Stimulated activated memory B cell treated with anti-CD40 and anti-IgM and Interleukin-4, amounts not matched to agents 10 μg/mL and 1 μg/mL and 100 μg/mL, for 72 hours (primary cell): ENCODE data around the gene TUBB4B.

Experiments used
- ATAC-seq: fragments of 150-1000 bp; cut with Tn5 transposase; 2 replicates; pipeline ENCODE4 v1.10.0; 2021
- H3K27ac Mint-ChIP-seq: one replicate; pipeline ENCODE4 v1.8.0; 2022; ENCODE audit warnings: mild to moderate bottlenecking, mixed read lengths
- H3K27me3 Mint-ChIP-seq: one replicate; pipeline ENCODE4 v1.8.0; 2022; ENCODE audit warnings: mixed read lengths
- H3K36me3 Mint-ChIP-seq: one replicate; pipeline ENCODE4 v1.8.0; 2022; ENCODE audit warnings: mixed read lengths
- H3K4me1 Mint-ChIP-seq: one replicate; pipeline ENCODE4 v1.8.0; 2022; ENCODE audit warnings: mixed read lengths
- H3K4me3 Mint-ChIP-seq: one replicate; pipeline ENCODE4 v1.8.0; 2022; ENCODE audit warnings: mild to moderate bottlenecking, moderate library complexity, mixed read lengths
- H3K9me3 Mint-ChIP-seq: one replicate; pipeline ENCODE4 v1.8.0; 2022; ENCODE audit warnings: mixed read lengths

TUBB4B gene

DNA sequence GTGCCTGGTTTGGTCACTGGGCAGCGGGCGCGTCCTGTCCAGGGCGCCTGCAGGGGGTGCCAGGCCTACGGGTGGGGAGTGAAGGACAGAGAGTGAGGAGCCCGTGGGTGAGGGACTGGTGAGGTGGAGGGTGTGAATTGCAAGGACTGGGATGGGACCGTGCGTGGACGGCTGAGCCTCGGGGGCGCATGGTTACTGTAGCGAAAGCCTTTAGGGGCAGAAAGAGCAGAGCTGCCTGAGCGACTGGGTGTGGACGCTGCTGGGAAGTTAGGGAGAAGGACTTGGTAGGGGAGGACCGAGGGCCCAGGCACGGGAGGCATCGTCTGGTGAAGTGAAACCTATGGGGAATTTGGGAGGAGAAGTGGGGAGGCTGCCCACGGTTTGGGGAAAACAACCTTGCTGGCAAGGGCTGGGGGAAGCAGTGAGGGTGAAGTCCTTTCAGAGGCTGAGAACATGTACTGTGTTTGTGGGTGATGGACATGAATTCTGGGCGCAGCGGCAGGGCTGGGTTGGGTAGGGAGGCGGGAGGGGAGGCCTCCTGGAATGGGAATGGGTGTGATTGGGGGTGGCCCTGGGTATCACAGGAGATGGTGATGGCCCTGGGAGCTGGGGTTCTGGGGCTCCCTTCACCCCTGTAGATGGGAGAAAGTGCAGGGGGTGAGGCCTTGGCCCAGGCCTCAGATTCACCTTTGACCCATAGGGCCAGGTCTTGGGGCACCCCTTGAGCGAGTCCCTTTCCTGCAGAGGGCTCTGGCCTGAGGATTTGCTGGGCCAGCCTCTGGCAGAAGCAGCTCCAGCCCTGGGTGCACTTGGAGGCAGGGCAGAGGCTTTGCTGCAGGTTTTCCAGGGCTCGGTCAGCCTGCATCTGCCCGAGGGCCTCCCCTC lies 34.7 kb downstream of the TUBB4B start:
- peaks cover 45% of the 10 kb centered on the region for H3K4me1 Mint-ChIP-seq
- peak overlapping the region; percentile 96 for H3K27ac Mint-ChIP-seq
- H3K27me3 Mint-ChIP-seq, result no peaks in the 10 kb centered on the region
- peaks cover 10% of the 10 kb centered on the region for H3K36me3 Mint-ChIP-seq
- H3K4me3 Mint-ChIP-seq, result peak overlapping the region; percentile 55
- no peaks in the 10 kb centered on the region for H3K9me3 Mint-ChIP-seq
- no peak for ATAC-seq

DNA sequence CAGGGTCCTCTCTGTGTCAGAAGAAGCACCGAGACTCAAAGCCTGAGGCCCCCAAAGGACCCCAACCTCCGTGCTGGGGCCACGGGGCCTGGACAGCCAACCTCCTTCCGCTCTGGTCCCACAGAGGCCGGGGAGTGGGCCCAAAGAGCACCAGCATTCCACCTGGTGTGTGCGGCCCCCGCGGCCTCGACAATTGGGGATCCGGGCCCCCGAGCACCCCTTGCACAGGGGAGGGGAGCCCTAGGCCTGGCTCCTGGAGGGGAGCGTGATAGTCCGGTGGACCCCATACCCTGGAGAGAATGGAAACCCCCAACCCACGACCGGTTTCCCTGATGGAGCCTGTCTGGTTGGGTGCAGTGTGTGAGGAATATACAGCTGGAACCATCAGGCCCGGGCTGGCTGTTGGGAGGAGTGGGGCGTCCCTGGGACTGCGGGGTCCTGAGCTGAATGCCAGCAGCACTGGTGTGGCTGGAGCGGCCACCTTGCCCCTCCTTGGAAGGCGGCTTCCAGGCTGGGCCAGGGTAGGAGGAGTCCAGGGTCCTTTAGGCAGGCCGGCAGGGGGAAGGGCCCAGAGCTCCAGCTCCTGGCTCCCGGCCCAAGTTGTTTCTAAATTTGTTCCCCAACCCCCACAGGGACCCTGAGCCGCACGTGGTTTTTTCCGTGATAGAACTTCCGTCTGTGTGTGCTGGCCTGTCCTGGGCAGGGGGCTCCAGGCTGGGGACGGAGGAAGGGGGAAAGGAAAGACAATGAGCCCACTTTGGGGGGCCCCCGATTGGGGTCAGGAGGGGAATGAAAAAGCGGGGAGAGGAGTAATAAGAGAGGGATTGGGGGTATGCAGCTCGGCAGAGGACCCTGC lies 35.6 kb downstream of the TUBB4B start:
- Mint-ChIP-seq H3K4me1 (peaks cover 38% of the 10 kb centered on the region), H3K36me3 (peaks cover 10% of the 10 kb centered on the region), H3K4me3 (peak overlapping the region; percentile 94), H3K9me3 (no peaks in the 10 kb centered on the region), H3K27ac (peak overlapping the region; percentile 96), H3K27me3 (no peaks in the 10 kb centered on the region)
- ATAC-seq, result peak; percentile 1

DNA sequence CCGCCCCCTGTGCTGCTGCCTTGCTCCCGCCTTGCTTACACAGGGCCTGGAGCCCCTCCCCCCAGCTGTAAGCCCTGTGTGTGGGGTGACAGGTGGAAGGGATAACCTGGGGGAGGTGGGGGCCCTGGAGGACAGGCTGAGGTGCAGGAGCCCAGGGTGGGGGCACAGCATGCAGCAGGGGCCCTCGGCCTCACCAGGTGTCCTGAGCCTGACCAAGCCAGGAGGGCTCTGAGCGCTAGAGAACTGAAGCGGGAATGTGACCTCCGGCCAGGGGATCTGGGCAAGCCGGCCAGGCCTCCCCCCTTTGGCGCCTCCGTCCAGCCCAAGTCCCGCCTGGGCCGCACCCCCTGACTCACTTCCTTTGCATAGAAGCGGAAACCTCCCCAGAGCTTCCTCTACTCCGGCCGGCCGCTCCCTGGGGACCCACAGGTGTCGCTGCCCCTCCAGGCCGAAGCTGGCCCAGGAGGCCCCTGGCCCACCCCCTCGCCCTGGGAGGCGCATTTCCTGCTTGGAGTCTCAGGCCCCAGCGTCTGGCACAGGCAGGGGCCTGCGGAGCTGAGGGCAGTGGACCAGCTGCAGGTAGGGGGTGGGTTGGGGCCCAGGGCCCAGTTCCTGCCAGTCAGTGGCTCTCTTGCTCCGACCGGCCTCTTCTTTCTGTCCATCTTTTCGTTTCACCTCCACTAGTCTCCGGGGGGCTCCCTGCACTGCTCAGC lies 36.4 kb downstream of the TUBB4B start, which contains the start of gene TOR4A:
TSS of gene TOR4A (plus strand) at position 398 of the 713 bp plus-strand sequence. CDS start 964 bp downstream, outside the sequence.
- H3K9me3 Mint-ChIP-seq, result no peaks in the 10 kb centered on the region
- H3K27me3 Mint-ChIP-seq, result no peaks in the 10 kb centered on the region
- ATAC-seq, result peak; percentile 73
- peaks cover 45% of the 10 kb centered on the region for H3K4me1 Mint-ChIP-seq
- peak within 1 kb of the TSS; percentile 96 for H3K27ac Mint-ChIP-seq
- peak within 1 kb of the TSS; percentile 94 for H3K4me3 Mint-ChIP-seq
- peaks cover 10% of the 10 kb centered on the region for H3K36me3 Mint-ChIP-seq

DNA sequence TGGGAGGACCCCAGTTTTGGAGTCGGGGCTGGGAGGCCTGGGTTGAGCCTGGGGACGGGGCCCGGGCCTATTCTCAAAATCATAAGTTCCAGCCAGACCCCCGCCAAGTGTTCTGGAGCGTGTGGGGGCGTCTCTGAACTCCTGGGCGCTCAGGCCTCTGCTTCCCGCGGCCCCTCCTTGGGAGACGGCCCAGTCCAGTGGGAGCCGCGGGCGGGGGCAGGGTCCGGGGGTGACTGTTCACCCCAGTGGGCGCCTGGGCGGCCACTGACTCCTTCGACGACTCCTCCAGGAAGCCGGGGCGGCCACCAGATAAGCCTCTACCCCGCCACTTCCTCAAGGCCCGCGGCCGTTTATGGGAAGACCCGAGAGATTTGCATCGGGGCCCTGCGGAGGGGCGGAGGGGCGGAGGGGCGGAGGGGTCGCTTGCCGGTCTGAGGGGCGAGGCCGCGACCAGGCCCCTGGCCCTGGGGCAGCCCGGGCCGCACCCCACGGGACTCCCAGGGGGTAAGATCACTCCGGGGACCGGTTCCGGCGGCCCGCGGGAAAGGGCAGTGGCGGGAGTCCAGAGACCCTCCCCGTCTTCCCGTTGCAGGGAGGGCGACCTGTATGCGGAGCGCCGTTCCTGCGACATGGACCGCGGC lies 37.1 kb downstream of the TUBB4B start:
- ATAC-seq, result peak; percentile 35
- peak overlapping the region; percentile 94 for H3K4me3 Mint-ChIP-seq

DNA sequence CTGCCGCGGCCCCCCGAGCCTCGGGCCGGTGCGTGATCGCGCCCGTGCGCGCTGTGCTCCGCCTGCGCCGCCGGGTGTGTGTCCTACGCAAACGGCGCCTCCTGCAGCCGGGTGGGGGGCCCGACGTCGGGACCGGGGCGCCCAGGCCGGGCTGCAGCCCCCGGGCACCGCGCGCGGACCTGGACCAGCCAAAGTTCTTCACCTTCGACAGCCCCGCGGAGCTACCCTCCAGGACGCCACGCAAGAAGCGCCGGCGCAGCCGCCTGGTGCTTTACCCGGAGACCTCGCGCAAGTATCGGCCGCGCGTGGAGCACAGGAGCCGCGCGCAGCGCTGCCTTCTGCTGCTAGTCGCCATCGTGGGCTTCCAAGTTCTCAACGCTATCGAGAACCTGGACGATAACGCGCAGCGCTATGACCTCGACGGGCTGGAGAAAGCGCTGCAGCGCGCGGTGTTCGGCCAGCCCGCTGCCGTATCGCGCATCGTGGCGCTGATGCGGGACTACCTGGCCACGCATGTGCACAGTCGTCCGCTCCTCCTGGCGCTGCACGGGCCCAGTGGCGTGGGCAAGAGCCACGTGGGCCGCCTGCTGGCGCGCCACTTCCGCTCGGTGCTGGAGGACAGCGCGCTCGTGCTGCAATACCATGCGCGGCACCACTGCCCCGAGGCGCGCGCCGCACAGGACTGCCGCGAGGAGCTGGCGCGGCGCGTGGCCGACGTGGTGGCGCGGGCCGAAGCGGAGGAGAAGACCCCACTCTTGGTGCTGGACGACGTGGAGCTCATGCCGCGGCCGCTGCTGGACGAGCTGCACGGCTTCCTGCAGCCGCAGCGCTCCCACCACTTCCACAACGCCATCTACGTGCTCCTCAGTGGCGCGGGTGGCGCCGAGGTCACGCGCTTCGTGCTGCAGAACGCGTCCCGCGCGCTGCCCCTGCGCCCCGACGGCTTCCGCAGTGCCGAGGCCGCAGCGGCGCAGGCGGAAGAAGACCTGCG lies 37.9 kb downstream of the TUBB4B start:
- H3K27ac Mint-ChIP-seq, result no peak overlapping the region
- ATAC-seq, result no peak
- H3K36me3 Mint-ChIP-seq, result no peaks in the 10 kb centered on the region
- no peaks in the 10 kb centered on the region for H3K27me3 Mint-ChIP-seq
- no peaks in the 10 kb centered on the region for H3K9me3 Mint-ChIP-seq
- peaks cover 49% of the 10 kb centered on the region for H3K4me1 Mint-ChIP-seq
- no peak overlapping the region for H3K4me3 Mint-ChIP-seq

More for the DNA sequence above, 37.1 kb downstream of the TUBB4B start:
- no peaks in the 10 kb centered on the region for H3K9me3 Mint-ChIP-seq
- H3K27me3 Mint-ChIP-seq, result no peaks in the 10 kb centered on the region
- peak overlapping the region; percentile 96 for H3K27ac Mint-ChIP-seq
- H3K4me1 Mint-ChIP-seq, result peaks cover 49% of the 10 kb centered on the region
- peaks cover 7% of the 10 kb centered on the region for H3K36me3 Mint-ChIP-seq

DNA sequence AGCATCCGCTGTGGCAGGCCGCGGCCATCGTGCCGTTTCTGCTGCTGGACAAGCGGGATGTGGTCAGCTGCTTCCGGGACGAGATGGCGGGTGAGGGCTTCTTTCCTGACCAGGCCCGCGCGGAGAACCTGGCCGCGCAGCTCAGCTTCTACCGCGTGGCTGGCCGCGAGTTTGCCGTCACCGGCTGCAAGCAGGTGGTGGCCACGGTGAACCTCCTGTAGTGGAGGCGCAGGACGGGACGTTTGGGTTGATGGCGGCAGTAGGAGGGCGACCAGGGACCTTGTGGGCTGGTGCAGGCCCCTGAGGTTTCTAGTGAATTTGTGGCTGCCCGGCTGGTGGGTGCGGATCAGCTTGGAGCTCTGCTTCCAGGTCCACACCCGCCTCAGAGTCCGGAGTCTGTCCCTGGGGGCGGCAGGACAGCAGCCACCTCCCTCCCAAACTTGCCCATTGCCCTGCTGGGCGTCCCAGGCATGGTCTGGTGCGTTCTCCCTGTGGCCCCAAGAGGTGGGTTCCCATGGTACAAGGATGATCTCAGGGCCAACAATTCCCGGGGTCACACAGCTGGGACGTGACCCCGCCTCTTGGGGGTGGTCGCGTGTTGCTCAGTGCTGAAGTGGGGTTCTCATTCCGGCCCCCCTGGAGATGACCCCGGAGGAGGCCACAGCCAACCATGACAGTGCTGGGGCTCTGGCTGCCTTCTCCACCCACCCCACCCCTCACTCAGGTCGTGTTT lies 38.8 kb downstream of the TUBB4B start:
- Mint-ChIP-seq H3K4me1 (peaks cover 40% of the 10 kb centered on the region), H3K4me3 (no peak overlapping the region), H3K36me3 (no peaks in the 10 kb centered on the region), H3K9me3 (no peaks in the 10 kb centered on the region), H3K27ac (no peak overlapping the region), H3K27me3 (no peaks in the 10 kb centered on the region)
- ATAC-seq, result no peak

DNA sequence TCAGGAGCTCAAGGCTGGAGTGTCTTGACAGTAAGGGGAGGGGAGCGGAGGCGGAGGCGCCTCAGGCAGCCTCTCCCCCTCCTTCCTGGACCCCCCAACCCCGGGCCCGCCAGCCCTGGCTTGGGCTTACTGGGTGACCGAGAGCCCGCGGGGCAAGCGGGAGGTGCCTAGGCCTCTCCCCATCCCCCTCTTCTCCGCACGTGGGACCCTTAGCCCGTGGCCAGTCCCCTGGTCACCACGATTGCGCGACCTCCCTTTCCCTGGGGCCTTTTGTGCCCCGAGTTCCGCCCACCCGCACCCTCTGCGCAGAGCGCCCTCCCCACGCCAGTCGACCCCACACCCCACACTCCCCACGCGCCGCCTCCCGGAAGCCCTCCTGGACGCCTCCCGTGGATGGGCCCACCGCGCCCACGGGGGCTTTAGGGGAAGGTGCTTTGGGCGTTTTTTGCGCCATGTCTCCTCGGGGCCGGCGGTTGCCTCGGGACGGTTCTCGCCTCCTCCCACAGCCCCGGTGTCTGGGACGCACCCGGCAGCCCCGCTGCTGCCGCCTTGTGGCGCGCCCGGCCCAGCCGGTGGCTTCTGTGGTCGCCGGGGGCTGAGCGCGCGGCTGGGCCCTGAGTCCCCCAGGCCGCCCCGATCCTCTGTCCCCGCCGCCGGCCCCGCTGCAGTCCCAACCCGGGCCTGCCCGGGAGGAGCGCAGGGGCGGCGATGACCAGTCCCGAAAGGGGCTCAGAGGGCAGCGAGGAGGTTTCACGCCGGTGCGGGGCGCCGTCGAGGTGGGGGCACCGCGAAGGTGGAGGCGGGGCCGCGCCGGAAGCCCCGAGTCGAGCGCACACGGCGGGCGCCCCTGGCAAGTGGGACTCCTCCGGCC lies 39.6 kb downstream of the TUBB4B start:
- ATAC-seq, result peak; percentile 25
- H3K4me3 Mint-ChIP-seq, result no peak overlapping the region

DNA sequence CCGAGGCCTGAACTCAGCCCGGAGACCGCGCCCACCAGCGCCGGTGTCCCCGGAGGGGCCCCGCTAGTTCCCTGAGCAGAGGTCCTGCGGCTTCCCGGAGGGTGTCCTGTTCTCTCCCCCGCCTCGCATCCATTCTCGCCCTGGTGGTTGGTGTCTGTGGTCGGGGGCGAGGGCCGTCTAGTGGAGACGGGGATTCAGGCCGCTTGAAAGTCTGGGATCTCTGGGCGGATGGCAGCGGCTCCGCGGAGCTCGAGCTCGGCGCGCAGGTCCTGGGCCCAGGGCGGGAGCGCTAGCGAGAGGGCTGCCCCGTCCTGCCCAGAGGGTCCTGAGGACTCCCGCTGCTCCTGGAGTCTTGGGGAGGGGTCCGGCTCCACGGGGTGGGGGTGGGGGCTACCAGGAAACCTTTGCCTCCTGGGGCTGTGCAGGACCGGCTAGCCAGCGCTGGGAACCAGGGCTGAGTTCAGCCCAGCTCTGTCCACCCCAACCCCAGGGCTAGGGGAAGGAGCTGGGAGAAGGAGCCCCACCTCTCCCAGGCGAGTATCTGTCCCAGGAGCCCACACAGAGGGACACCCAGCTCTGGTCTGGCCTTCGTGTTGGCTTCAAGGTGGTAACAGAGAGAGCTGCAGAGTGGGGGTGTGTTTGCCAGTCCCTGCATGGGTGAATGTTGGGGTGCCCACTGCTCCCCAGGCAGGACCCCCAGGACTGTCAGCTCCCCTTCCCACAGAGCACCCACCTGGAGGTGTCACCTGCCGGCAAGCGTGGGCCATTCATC lies 40.4 kb downstream of the TUBB4B start:
- Mint-ChIP-seq H3K36me3 (no peaks in the 10 kb centered on the region), H3K4me1 (peaks cover 33% of the 10 kb centered on the region)

More for the DNA sequence above, 39.6 kb downstream of the TUBB4B start:
- H3K9me3 Mint-ChIP-seq, result no peaks in the 10 kb centered on the region
- H3K27ac Mint-ChIP-seq, result no peak overlapping the region
- H3K36me3 Mint-ChIP-seq, result no peaks in the 10 kb centered on the region
- H3K4me1 Mint-ChIP-seq, result peaks cover 33% of the 10 kb centered on the region
- no peaks in the 10 kb centered on the region for H3K27me3 Mint-ChIP-seq

DNA sequence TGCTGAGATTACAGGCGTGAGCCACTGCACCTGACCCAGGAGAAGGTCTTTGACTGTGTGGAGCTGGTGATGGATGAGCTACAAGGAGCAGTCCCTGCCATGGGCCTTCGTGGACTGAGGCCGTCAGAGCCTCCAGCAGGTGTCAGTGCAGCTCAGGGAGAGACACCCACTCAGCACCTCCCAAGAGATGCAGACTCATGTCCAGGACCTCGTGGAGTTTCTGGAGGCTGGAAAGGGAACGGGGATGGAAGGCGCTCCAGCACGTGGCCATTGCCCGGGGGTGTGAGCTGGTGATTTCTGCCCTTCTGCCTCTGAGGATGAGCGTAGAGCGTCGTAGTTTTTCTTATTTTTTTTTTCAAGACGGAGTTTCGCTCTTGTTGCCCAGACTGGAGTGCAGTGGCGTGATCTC lies 45.9 kb downstream of the TUBB4B start:
- peak overlapping the region; percentile 15 for H3K4me3 Mint-ChIP-seq
- H3K27me3 Mint-ChIP-seq, result no peaks in the 10 kb centered on the region
- peaks cover 3% of the 10 kb centered on the region for H3K9me3 Mint-ChIP-seq
- no peaks in the 10 kb centered on the region for H3K36me3 Mint-ChIP-seq
- H3K4me1 Mint-ChIP-seq, result peaks cover 26% of the 10 kb centered on the region
- H3K27ac Mint-ChIP-seq, result peak overlapping the region; percentile 89
- ATAC-seq, result peak; percentile 42

More for the DNA sequence above, 40.4 kb downstream of the TUBB4B start:
- H3K27me3 Mint-ChIP-seq, result no peaks in the 10 kb centered on the region
- H3K4me3 Mint-ChIP-seq, result no peak overlapping the region
- H3K9me3 Mint-ChIP-seq, result no peaks in the 10 kb centered on the region
- no peak overlapping the region for H3K27ac Mint-ChIP-seq
- no peak for ATAC-seq

DNA sequence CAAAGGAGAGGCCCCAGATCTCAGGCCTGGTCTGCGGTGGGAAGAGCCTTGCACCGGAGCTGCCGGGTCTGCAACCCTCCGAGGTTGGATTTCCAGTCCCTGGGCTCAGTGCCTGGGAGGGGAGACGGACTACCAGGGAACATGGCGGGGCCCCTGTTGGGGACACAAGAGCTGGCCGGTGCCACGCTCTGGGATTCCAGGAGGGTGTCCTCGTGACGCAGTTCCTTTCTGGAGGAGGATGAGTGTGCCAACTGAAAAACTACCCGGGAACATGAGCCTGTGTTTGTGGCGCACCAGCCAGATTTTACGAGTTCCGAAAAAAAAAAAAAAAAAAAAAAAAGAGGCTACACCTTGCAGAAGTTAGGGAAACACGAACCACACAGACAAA lies 52.0 kb downstream of the TUBB4B start:
- Mint-ChIP-seq H3K36me3 (no peaks in the 10 kb centered on the region), H3K4me3 (no peak overlapping the region), H3K27me3 (peaks cover 43% of the 10 kb centered on the region), H3K9me3 (no peaks in the 10 kb centered on the region), H3K4me1 (peaks cover 12% of the 10 kb centered on the region), H3K27ac (no peak overlapping the region)
- no peak for ATAC-seq
